PC-9 (cell line): Measurements from ENCODE around the gene OR2M2. TPM values are rescaled to one million over a fixed set of nuclear protein-coding genes. Genes with fewer than 3 reads are reported as not detected.

Experiments used
- Bru-seq: library from RNA; stranded (reverse); fragments of 400-500 nt; gene quantifications from one replicate; lab custom pipeline; 2021; lab: Mats Ljungman, UMichigan
- BruChase-seq, 2 experiments: library from RNA; stranded (reverse); fragments of 400-500 nt; gene quantifications; one replicate each; lab custom pipeline; 2021; lab: Mats Ljungman, UMichigan
- BruUV-seq: library from RNA; stranded (reverse); fragments of 400-500 nt; replicated peaks from 2 replicates; lab custom pipeline; 2021; lab: Mats Ljungman, UMichigan
- CTCF ChIA-PET: fragments of 300-600 bp; sonication (Branson Sonifier 250); formaldehyde crosslinking; loops from one replicate; lab custom pipeline; 2022; ENCODE audit warnings: antibody characterized with exemption; lab: Charles Lee
- POLR2A ChIA-PET: fragments of 300-600 bp; sonication (Branson Sonifier 250); formaldehyde crosslinking; loops from one replicate; lab custom pipeline; 2022; ENCODE audit warnings: antibody characterized with exemption; ENCODE audit not compliant: unreplicated experiment; lab: Charles Lee
- DNase-seq, 2 experiments: peaks; one replicate each; pipeline versions ENCODE4 v3.0.0 to v3.0.0-alpha.2; 2015 to 2022; ENCODE audit warnings: mixed read lengths in 1 of 2
- H2AFZ ChIP-seq: fragments of 200-600 bp; sonication (generic); 2 replicates; pipeline ENCODE4 v1.8.1; 2017; ENCODE audit warnings: antibody characterized with exemption
- H3F3A ChIP-seq: fragments of 200-600 bp; sonication (generic); 2 replicates; pipeline ENCODE4 v1.8.1; 2017; ENCODE audit warnings: antibody characterized with exemption, mild to moderate bottlenecking, low read depth; ENCODE audit not compliant: insufficient read depth
- H3K27ac ChIP-seq: fragments of 200-600 bp; sonication (generic); 2 replicates; pipeline ENCODE4 v1.6.1; 2016; ENCODE audit warnings: mixed run types
- H3K27me3 ChIP-seq: fragments of 200-600 bp; sonication (generic); 2 replicates; pipeline ENCODE4 v1.6.1; 2016; ENCODE audit warnings: low read depth, mixed run types; ENCODE audit not compliant: insufficient read depth
- H3K36me3 ChIP-seq: fragments of 200-600 bp; sonication (generic); 2 replicates; pipeline ENCODE4 v1.6.1; 2016; ENCODE audit warnings: low read depth, mixed run types
- H3K4me1 ChIP-seq: fragments of 200-600 bp; sonication (generic); replicated peaks from 2 replicates; pipeline ENCODE4 v1.6.1; 2016; ENCODE audit warnings: mixed run types; ENCODE audit not compliant: insufficient read depth
- H3K4me2 ChIP-seq: fragments of 200-600 bp; sonication (generic); 2 replicates; pipeline ENCODE4 v1.6.1; 2017; ENCODE audit warnings: mixed run types
- H3K4me3 ChIP-seq: fragments of 200-600 bp; sonication (generic); 2 replicates; pipeline ENCODE4 v1.6.1; 2016; ENCODE audit warnings: mixed run types
- H3K79me2 ChIP-seq: fragments of 200-600 bp; sonication (generic); 2 replicates; pipeline ENCODE4 v1.6.1; 2017; ENCODE audit warnings: low read depth, mixed run types
- H3K9me2 ChIP-seq: fragments of 200-600 bp; sonication (generic); 2 replicates; pipeline ENCODE4 v1.8.1; 2017; ENCODE audit warnings: mild to moderate bottlenecking; ENCODE audit not compliant: insufficient read depth
- H3K9me3 ChIP-seq: fragments of 200-600 bp; sonication (generic); 2 replicates; pipeline ENCODE4 v1.8.1; 2016; ENCODE audit warnings: low read depth; ENCODE audit not compliant: insufficient read depth
- H4K20me1 ChIP-seq: fragments of 200-600 bp; sonication (generic); 2 replicates; pipeline ENCODE4 v1.8.1; 2017; ENCODE audit not compliant: insufficient read depth
- EZH2 ChIP-seq: fragments of 200-600 bp; sonication (generic); IDR thresholded peaks from 2 replicates; pipeline ENCODE4 v1.8.0; 2017; ENCODE audit warnings: antibody characterized with exemption, low read depth
- intact Hi-C: fragments of 100-400 bp; cut with micrococcal nuclease; formaldehyde crosslinking; loops from one replicate; pipeline ENCODE4 v1.10.0; 2022; ENCODE audit not compliant: unreplicated experiment
- long read RNA-seq: library from polyadenylated mRNA; stranded (forward); transcript quantifications from one replicate; pipeline ENCODE4 v2.0.0, GENCODE V29; 2022
- total RNA-seq: library from RNA; stranded (reverse); gene quantifications from 2 replicates; pipeline ENCODE4 v1.2.3, GENCODE V29; 2021
- TF ChIP-seq, protein P1 (sequence below): fragments of 200-600 bp; sonication (generic); conservative IDR thresholded peaks from 2 replicates; pipeline ENCODE4 v1.6.1; 2017; ENCODE audit warnings: mixed run types, antibody characterized with exemption, mild to moderate bottlenecking, moderate library complexity

OR2M2 gene, protein sequence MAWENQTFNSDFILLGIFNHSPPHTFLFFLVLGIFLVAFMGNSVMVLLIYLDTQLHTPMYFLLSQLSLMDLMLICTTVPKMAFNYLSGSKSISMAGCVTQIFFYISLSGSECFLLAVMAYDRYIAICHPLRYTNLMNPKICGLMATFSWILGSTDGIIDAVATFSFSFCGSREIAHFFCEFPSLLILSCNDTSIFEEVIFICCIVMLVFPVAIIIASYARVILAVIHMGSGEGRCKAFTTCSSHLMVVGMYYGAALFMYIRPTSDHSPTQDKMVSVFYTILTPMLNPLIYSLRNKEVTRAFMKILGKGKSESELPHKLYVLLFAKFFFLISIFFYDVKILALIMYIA
- total RNA-seq (not detected in 2 replicates), Bru-seq, nascent RNA (not detected), BruChase-seq, experiment 1, labeled RNA remaining after a 2-hour chase (not detected), BruChase-seq, experiment 2, labeled RNA remaining after a 6-hour chase (not detected)
- long read RNA-seq, result 0 reads

DNA sequence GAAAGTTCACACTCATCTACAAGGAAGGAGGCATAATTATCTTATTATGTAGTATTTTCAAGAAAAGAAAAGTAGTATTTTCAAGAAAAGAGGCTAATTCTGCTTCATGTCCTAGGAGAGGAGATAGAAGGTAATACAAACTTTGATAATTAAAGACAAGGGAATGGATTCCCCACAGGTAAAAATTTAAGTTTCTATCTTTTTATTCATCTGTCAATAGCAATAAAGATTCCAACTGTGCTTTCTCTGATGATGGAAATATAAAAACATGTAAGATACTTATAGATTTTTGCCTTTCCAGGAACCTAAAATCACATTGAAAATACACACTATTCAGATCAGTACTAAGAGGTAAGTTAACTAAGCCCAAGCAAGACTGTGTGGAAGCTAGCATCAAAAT, at the start of gene OR2M2:
OR2M2 (plus strand) TSS at position 301 of the 400 bp plus-strand sequence. CDS start 5,165 bp downstream, outside the sequence.
- no peak within 1 kb of the TSS for H2AFZ ChIP-seq
- no peaks in the 10 kb centered on the region for H4K20me1 ChIP-seq
- H3K36me3 ChIP-seq, result no peaks in the 10 kb centered on the region
- no TSS peak for BruUV-seq
- H3F3A ChIP-seq, result no peaks in the 10 kb centered on the region
- no peak within 1 kb of the TSS for H3K4me2 ChIP-seq
- H3K9me2 ChIP-seq, result no peaks in the 10 kb centered on the region
- TF ChIP-seq, protein P1, sequence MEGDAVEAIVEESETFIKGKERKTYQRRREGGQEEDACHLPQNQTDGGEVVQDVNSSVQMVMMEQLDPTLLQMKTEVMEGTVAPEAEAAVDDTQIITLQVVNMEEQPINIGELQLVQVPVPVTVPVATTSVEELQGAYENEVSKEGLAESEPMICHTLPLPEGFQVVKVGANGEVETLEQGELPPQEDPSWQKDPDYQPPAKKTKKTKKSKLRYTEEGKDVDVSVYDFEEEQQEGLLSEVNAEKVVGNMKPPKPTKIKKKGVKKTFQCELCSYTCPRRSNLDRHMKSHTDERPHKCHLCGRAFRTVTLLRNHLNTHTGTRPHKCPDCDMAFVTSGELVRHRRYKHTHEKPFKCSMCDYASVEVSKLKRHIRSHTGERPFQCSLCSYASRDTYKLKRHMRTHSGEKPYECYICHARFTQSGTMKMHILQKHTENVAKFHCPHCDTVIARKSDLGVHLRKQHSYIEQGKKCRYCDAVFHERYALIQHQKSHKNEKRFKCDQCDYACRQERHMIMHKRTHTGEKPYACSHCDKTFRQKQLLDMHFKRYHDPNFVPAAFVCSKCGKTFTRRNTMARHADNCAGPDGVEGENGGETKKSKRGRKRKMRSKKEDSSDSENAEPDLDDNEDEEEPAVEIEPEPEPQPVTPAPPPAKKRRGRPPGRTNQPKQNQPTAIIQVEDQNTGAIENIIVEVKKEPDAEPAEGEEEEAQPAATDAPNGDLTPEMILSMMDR, result no peak
- no peak for TF ChIP-seq EZH2
- intact Hi-C loops, result no loop called here
- no peaks in the 10 kb centered on the region for H3K4me1 ChIP-seq
- no peaks in the 10 kb centered on the region for H3K27me3 ChIP-seq
- H3K79me2 ChIP-seq, result no peaks in the 10 kb centered on the region
- CTCF ChIA-PET, result no interaction called here
- no peak within 1 kb of the TSS for H3K4me3 ChIP-seq
- DNase-seq, result no peak
- POLR2A ChIA-PET, result no interaction called here
- no peak within 1 kb of the TSS for H3K27ac ChIP-seq
- no peaks in the 10 kb centered on the region for H3K9me3 ChIP-seq

DNA sequence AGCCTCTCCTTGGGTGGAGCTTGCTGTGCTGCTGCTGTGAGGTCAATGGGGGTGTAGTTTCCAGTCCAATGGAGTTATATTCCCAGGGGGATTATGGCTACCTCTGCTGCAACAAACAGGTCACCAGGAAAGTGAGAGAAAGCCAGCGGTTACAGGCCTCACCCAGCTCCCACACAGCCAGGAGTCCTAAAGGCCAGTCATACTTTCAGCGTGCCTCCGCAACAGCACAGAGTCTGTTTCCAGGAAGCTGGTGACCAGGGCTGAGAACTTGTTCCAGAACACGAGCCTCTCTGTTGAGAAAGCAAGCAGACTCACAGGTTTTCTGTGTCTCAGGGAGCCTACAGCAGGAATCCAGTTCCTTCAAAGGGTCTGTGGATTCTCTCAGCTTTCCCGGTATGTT, 47.0 kb upstream of the OR2M2 start:
- H3K9me3 ChIP-seq, result no peaks in the 10 kb centered on the region
- TF ChIP-seq, protein P1, result no peak
- TF ChIP-seq EZH2, result no peak
- H3K27ac ChIP-seq, result no peak overlapping the region
- no TSS peak for BruUV-seq
- DNase-seq, result no peak
- H3K79me2 ChIP-seq, result no peaks in the 10 kb centered on the region
- H3K9me2 ChIP-seq, result no peaks in the 10 kb centered on the region
- H4K20me1 ChIP-seq, result no peaks in the 10 kb centered on the region
- ChIA-PET CTCF (no interaction called here), POLR2A (no interaction called here)
- H3K27me3 ChIP-seq, result no peaks in the 10 kb centered on the region
- H2AFZ ChIP-seq, result no peak overlapping the region
- intact Hi-C loops, result no loop called here
- H3K4me1 ChIP-seq, result no peaks in the 10 kb centered on the region
- no peak overlapping the region for H3K4me2 ChIP-seq
- no peaks in the 10 kb centered on the region for H3F3A ChIP-seq
- no peak overlapping the region for H3K4me3 ChIP-seq
- H3K36me3 ChIP-seq, result no peaks in the 10 kb centered on the region

DNA sequence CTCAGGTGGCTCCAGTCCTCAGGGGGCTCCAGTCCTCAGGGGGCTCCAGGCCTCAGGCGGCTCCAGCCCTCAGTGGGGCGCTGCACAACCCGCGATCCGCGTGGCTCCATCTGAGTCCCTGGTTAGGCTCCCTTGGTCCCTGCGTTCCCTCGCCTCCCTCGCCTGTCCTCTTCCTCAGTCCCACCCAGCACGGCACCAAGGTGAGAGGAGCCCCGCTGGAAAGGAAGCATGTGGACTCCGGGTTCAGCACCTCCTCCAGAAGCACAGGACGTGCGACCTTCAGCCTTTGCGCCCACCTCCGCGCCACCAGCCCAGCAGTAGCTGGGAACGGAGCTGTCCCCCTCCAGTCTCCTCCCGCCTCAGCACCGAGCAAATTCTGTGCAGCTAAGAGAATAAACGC, 37.8 kb upstream of the OR2M2 start:
- ChIA-PET POLR2A (no interaction called here), CTCF (no interaction called here)
- no peaks in the 10 kb centered on the region for H3K36me3 ChIP-seq
- intact Hi-C loops, result no loop called here
- no peak overlapping the region for H2AFZ ChIP-seq
- no peak for DNase-seq
- H3K9me3 ChIP-seq, result no peaks in the 10 kb centered on the region
- no peaks in the 10 kb centered on the region for H4K20me1 ChIP-seq
- H3F3A ChIP-seq, result no peaks in the 10 kb centered on the region
- no peaks in the 10 kb centered on the region for H3K4me1 ChIP-seq
- no peaks in the 10 kb centered on the region for H3K27me3 ChIP-seq
- no TSS peak for BruUV-seq
- TF ChIP-seq, protein P1, result no peak
- TF ChIP-seq EZH2, result no peak
- no peaks in the 10 kb centered on the region for H3K79me2 ChIP-seq
- no peaks in the 10 kb centered on the region for H3K9me2 ChIP-seq
- H3K4me3 ChIP-seq, result no peak overlapping the region
- H3K4me2 ChIP-seq, result no peak overlapping the region
- no peak overlapping the region for H3K27ac ChIP-seq
